Progenitor cell of endocrine pancreas (in vitro differentiated cells): Measurements from ENCODE around the gene KLHL1. TPM values are rescaled to one million over a fixed set of nuclear protein-coding genes. Genes with fewer than 3 reads are reported as not detected.

Experiments
- DNase-seq: peaks from one replicate; pipeline ENCODE4 v3.0.0; 2021; ENCODE audit warnings: low spot score; ENCODE audit not compliant: unreplicated experiment
- H3K27ac Mint-ChIP-seq: 2 replicates; pipeline ENCODE4 v1.8.0; 2021; ENCODE audit warnings: mild to moderate bottlenecking, moderate library complexity, mixed read lengths
- H3K27me3 Mint-ChIP-seq: 2 replicates; pipeline ENCODE4 v1.8.0; 2021; ENCODE audit warnings: mixed read lengths
- H3K36me3 Mint-ChIP-seq: 2 replicates; pipeline ENCODE4 v1.8.0; 2022; ENCODE audit warnings: mixed read lengths; ENCODE audit not compliant: insufficient read depth
- H3K4me1 Mint-ChIP-seq: 2 replicates; pipeline ENCODE4 v1.8.0; 2021; ENCODE audit warnings: low read depth, mixed read lengths
- H3K4me3 Mint-ChIP-seq: 2 replicates; pipeline ENCODE4 v1.8.0; 2021; ENCODE audit warnings: low read depth, mild to moderate bottlenecking, moderate library complexity, mixed read lengths
- H3K9me3 Mint-ChIP-seq: 2 replicates; pipeline ENCODE4 v1.8.0; 2021; ENCODE audit warnings: low read depth, mixed read lengths
- CTCF ChIP-seq: fragments of 200-600 bp; sonication (generic); IDR thresholded peaks from one replicate; pipeline ENCODE4 v1.5.0; 2021; ENCODE audit warnings: antibody characterized with exemption, mild to moderate bottlenecking; ENCODE audit not compliant: unreplicated experiment
- total RNA-seq: library from RNA; stranded (reverse); gene quantifications from 2 replicates; pipeline ENCODE4 v1.2.1, GENCODE V29; 2021

KLHL1 gene
- total RNA-seq, 1 donor from 2014 or later = 0.14 TPM

GRCh38 chr13:69690999-69691398, 417.3 kb downstream of the KLHL1 start:
- H3K4me1 Mint-ChIP-seq = peaks cover 6% of the 10 kb centered on the region
- no peak overlapping the region for H3K27ac Mint-ChIP-seq
- no peaks in the 10 kb centered on the region for H3K36me3 Mint-ChIP-seq
- H3K9me3 Mint-ChIP-seq = no peaks in the 10 kb centered on the region
- DNase-seq = no peak
- H3K27me3 Mint-ChIP-seq = no peaks in the 10 kb centered on the region
- H3K4me3 Mint-ChIP-seq = no peak overlapping the region
- no peak for TF ChIP-seq CTCF

- Mint-ChIP-seq H3K4me3 (peak overlapping the region; percentile 9), H3K9me3 (peaks cover 5% of the 10 kb centered on the region), H3K27ac (peak overlapping the region; percentile 93), H3K4me1 (peaks cover 28% of the 10 kb centered on the region), H3K27me3 (no peaks in the 10 kb centered on the region), H3K36me3 (no peaks in the 10 kb centered on the region)
- peak; percentile 22 for DNase-seq
- TF ChIP-seq CTCF = no peak
Measured at GRCh38 chr13:69683921-69684686, 424.1 kb downstream of the KLHL1 start.

GRCh38 chr13:69681722-69682121, 426.5 kb downstream of the KLHL1 start:
- peaks cover 25% of the 10 kb centered on the region for H3K4me1 Mint-ChIP-seq

GRCh38 chr13:69677343-69677742, 430.9 kb downstream of the KLHL1 start:
- H3K36me3 Mint-ChIP-seq = no peaks in the 10 kb centered on the region
- peaks cover 5% of the 10 kb centered on the region for H3K9me3 Mint-ChIP-seq
- H3K27ac Mint-ChIP-seq = no peak overlapping the region
- no peak overlapping the region for H3K4me3 Mint-ChIP-seq
- TF ChIP-seq CTCF = no peak
- no peak for DNase-seq
- H3K27me3 Mint-ChIP-seq = no peaks in the 10 kb centered on the region
- H3K4me1 Mint-ChIP-seq = peaks cover 11% of the 10 kb centered on the region

More at GRCh38 chr13:69681722-69682121, 426.5 kb downstream of the KLHL1 start:
- DNase-seq = no peak
- no peak for TF ChIP-seq CTCF
- Mint-ChIP-seq H3K36me3 (no peaks in the 10 kb centered on the region), H3K4me3 (no peak overlapping the region), H3K27me3 (no peaks in the 10 kb centered on the region), H3K27ac (no peak overlapping the region), H3K9me3 (peaks cover 5% of the 10 kb centered on the region)

- Mint-ChIP-seq H3K4me3 (no peak overlapping the region), H3K36me3 (peaks cover 2% of the 10 kb centered on the region), H3K27me3 (no peaks in the 10 kb centered on the region), H3K4me1 (peaks cover 9% of the 10 kb centered on the region), H3K9me3 (peaks cover 5% of the 10 kb centered on the region), H3K27ac (no peak overlapping the region)
- DNase-seq = no peak
- no peak for TF ChIP-seq CTCF
Measured at GRCh38 chr13:69676286-69676685, 432.0 kb downstream of the KLHL1 start.
